Upper lobe of left lung (tissue), 6 donors: ENCODE data around the gene DPH7. TPM values are rescaled to one million over a fixed set of nuclear protein-coding genes. Genes with fewer than 3 reads are reported as not detected.
"Not testable (repeated sequence)": the region's sequence is repeated elsewhere in the genome, so short reads cannot be mapped to it uniquely, and the experiment has no call there.

Source experiments
- ATAC-seq, 2 donors: fragments of 200-7000 bp; cut with Tn5 transposase; one replicate each; pipeline ENCODE4 v1.9.1; 2022; ENCODE audit warnings: mild to moderate bottlenecking in 2 of 2, moderate library complexity in 2 of 2; ENCODE audit not compliant: low FRiP score in 2 of 2
- DNase-seq, 2 donors: peaks; one replicate each; pipeline ENCODE4 v3.0.0-alpha.2; 2019 to 2020
- H3K27ac ChIP-seq, 4 donors: fragments of 200-600 bp; sonication (generic); one replicate each; pipeline ENCODE4 v1.5.1; 2016 to 2019
- H3K27me3 ChIP-seq, 4 donors: fragments of 200-600 bp; sonication (generic); one replicate each; pipeline ENCODE4 v1.5.1; 2017 to 2019
- H3K36me3 ChIP-seq, 4 donors: fragments of 200-600 bp; sonication (generic); one replicate each; pipeline ENCODE4 v1.5.1; 2016 to 2019
- H3K4me1 ChIP-seq, 4 donors: fragments of 200-600 bp; sonication (generic); one replicate each; pipeline ENCODE4 v1.5.1; 2018 to 2019
- H3K4me3 ChIP-seq, 4 donors: fragments of 200-600 bp; sonication (generic); one replicate each; pipeline ENCODE4 v1.5.1; 2017 to 2019; ENCODE audit warnings: mild to moderate bottlenecking in 2 of 4, moderate library complexity in 1 of 4
- H3K9me3 ChIP-seq, 4 donors: fragments of 200-600 bp; sonication (generic); one replicate each; pipeline ENCODE4 v1.5.1; 2018 to 2019
- CTCF ChIP-seq, 6 experiments: fragments of 450-650 bp in 4 of 6; fragments of 200-600 bp in 2 of 6; sonication (generic) in 2 of 6; IDR thresholded peaks; one replicate each; pipeline ENCODE4 v1.5.1; 2016 to 2019; ENCODE audit warnings: antibody characterized with exemption in 6 of 6
- EP300 ChIP-seq, 4 donors: sonication (generic); formaldehyde crosslinking; IDR thresholded peaks; one replicate each; pipeline ENCODE4 v1.5.1; 2017; ENCODE audit warnings: antibody characterized with exemption in 4 of 4, control low read depth in 2 of 4
- POLR2A ChIP-seq, 4 donors: fragments of 450-650 bp; IDR thresholded peaks; one replicate each; pipeline ENCODE4 v1.5.1; 2016 to 2017; ENCODE audit warnings: antibody characterized with exemption in 4 of 4, mild to moderate bottlenecking in 2 of 4
- POLR2AphosphoS5 ChIP-seq, 2 donors: sonication (generic); formaldehyde crosslinking; IDR thresholded peaks; one replicate each; pipeline ENCODE4 v1.5.1; 2017; ENCODE audit warnings: antibody characterized with exemption in 2 of 2
- WGBS, 2 donors: methylation state at CpG; one replicate each; pipeline ENCODE4 v1.1.5; 2017 to 2018; 5-methylcytosine and 5-hydroxymethylcytosine counted together
- total RNA-seq, 6 donors: library from RNA; depleted of rRNA in 4 of 6; stranded (reverse); fragments of >200 nt in 4 of 6; gene quantifications; one replicate each; pipeline versions ENCODE4 v1.1.0 to v1.2.1, GENCODE V29; 2016 to 2021
- donor health status: DM: no; HTN: no; CAD: no; lungs with moderate emphysema.
- donor health status: DM: no; HTN: yes; CAD: no; lungs with severe emphysema.

Gene DPH7
- total RNA-seq, 6 donors from 2014 or later: 25.5 to 115 (median 42.4) TPM

DNA sequence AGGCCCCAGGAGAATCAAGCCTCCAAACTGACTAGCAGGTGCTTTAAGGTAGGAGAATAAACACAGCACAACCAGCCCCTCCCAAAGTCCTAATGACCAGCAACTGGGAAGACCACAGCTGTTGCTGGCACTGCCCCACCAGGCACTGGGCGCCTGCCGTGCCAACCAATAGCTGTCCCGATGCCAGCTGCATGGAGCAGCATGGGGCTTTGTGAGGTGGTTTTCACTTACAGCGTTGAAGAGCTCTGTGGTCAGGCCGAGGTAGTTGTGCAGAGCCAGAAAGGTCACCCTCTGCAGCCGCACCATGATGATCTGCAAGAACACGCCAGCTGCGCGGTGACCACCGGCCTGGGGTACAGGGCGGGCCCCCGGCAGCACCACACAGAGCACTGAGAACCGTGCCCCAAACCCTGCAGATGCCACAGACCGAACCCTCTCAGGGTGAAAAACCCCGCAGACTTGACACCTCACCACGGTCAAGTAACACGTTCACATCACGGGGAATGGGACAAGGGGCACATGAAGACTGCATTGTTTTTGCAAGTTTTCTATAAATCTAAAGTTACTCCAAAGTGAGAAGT, 57.2 kb downstream of the DPH7 start:
- H3K9me3 ChIP-seq: no peaks in the 10 kb centered on the region
- H3K27me3 ChIP-seq: no peaks in the 10 kb centered on the region
- ATAC-seq (peak in 1 of 2 donors; percentile 58), DNase-seq (no peak)
- no peaks in the 10 kb centered on the region for H3K36me3 ChIP-seq
- H3K4me1 ChIP-seq: no peaks in the 10 kb centered on the region
- 92 to 93% methylated on average over 5 to 18 of the region's 18 CpGs for WGBS, 2 donors
- H3K27ac ChIP-seq: no peak overlapping the region
- TF ChIP-seq POLR2A (IDR thresholded peaks at IDR 0.05) (no peak), CTCF (IDR thresholded peaks at IDR 0.05) (no peak), EP300 (IDR thresholded peaks at IDR 0.05) (no peak), POLR2AphosphoS5 (IDR thresholded peaks at IDR 0.05) (no peak)
- H3K4me3 ChIP-seq: no peak overlapping the region

GRCh38 chr9:137520614-137521404, 57.9 kb downstream of the DPH7 start:
- Histone ChIP-seq H3K4me3 (no peak overlapping the region), H3K9me3 (no peaks in the 10 kb centered on the region), H3K36me3 (no peaks in the 10 kb centered on the region), H3K27ac (no peak overlapping the region), H3K27me3 (no peaks in the 10 kb centered on the region), H3K4me1 (no peaks in the 10 kb centered on the region)
- TF ChIP-seq POLR2AphosphoS5 (IDR thresholded peaks at IDR 0.05): no peak
- no peak for TF ChIP-seq EP300 (IDR thresholded peaks at IDR 0.05)
- TF ChIP-seq POLR2A (IDR thresholded peaks at IDR 0.05): no peak
- TF ChIP-seq CTCF (IDR thresholded peaks at IDR 0.05): no peak
- WGBS, 2 donors: 87% methylated on average over 20 to 22 of the region's 30 CpGs
- DNase-seq (no peak), ATAC-seq (peak; percentile 24 to 28)

DNA sequence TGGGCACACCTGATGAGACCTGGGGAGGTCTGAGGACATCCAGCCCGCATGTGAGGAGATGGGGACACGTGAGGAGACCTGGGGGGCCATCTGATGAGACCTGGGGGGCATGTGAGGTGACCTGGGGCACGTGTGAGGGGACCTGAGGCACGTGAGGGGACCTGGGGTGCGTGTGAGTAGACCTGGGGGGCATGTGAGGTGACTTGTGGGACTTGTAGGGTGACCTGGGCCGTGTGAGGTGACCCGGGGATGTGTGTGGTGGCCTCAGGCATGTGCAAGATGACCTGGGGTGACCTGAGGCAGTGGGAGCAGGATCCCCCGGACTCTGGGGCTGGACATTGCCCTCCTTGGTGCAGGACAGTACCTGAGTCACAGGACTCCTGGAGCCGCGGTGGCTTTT, 59.2 kb downstream of the DPH7 start:
- WGBS, 2 donors: 88 to 92% methylated on average over 8 to 10 of the region's 10 CpGs
- no peak for TF ChIP-seq POLR2A (IDR thresholded peaks at IDR 0.05)
- no peak for TF ChIP-seq POLR2AphosphoS5 (IDR thresholded peaks at IDR 0.05)
- TF ChIP-seq CTCF (IDR thresholded peaks at IDR 0.05): no peak
- no peak for TF ChIP-seq EP300 (IDR thresholded peaks at IDR 0.05)
- ATAC-seq: no peak
- H3K4me3 ChIP-seq: no peak overlapping the region
- no peaks in the 10 kb centered on the region for H3K36me3 ChIP-seq
- no peaks in the 10 kb centered on the region for H3K4me1 ChIP-seq
- no peaks in the 10 kb centered on the region for H3K9me3 ChIP-seq
- no peaks in the 10 kb centered on the region for H3K27me3 ChIP-seq
- H3K27ac ChIP-seq: no peak overlapping the region
- DNase-seq: no peak

DNA sequence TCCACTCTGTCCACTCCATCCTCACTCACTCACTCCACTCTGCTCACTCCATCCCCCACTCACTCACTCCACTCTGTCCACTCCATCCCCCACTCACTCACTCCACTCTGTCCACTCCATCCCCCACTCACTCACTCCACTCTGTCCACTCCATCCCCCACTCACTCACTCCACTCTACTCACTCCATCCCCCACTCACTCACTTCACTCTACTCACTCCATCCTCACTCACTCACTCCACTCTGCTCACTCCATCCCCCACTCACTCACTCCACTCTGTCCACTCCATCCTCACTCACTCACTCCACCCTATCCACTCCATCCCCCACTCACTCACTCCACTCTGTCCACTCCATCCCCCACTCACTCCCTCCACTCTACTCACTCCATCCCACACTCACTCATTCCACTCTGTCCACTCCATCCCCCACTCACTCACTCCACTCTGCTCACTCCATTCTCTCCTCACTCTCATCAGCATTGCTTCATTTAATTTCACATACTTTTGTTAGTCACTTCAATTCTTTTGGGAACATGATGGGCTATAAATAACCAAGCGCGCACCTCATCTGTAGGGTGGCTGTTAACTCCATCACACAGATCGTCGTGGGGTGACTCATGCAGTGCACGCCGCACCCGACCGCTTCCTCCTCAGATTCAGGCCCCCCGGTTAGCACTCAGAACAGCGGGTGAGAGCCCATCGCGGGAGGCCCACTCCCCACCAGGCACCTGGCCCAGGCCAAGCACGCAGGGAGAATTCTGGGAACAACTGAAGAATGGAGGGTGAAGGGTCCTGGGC, 59.9 kb downstream of the DPH7 start:
- not testable (repeated sequence) for DNase-seq, H3K27ac ChIP-seq, H3K4me3 ChIP-seq, ATAC-seq, H3K4me1 ChIP-seq, H3K9me3 ChIP-seq, H3K36me3 ChIP-seq, H3K27me3 ChIP-seq
- WGBS, 2 donors: 88 to 89% methylated on average over 13 of the region's 13 CpGs

GRCh38 chr9:137516144-137516917, 62.4 kb downstream of the DPH7 start:
- ATAC-seq (peak in 1 of 2 donors; percentile 49), DNase-seq (no peak)
- H3K27me3 ChIP-seq: no peaks in the 10 kb centered on the region
- TF ChIP-seq POLR2A (IDR thresholded peaks at IDR 0.05): no peak
- TF ChIP-seq CTCF (IDR thresholded peaks at IDR 0.05): no peak
- TF ChIP-seq POLR2AphosphoS5 (IDR thresholded peaks at IDR 0.05): no peak
- TF ChIP-seq EP300 (IDR thresholded peaks at IDR 0.05): no peak
- H3K36me3 ChIP-seq: no peaks in the 10 kb centered on the region
- WGBS, 2 donors: 82 to 90% methylated on average over 7 to 10 of the region's 10 CpGs
- H3K9me3 ChIP-seq: no peaks in the 10 kb centered on the region
- H3K4me3 ChIP-seq: no peak overlapping the region
- no peak overlapping the region for H3K27ac ChIP-seq
- H3K4me1 ChIP-seq: no peaks in the 10 kb centered on the region
